AG09309 (cell line): ENCODE results near the gene PRTFDC1.

Experiments
- DNase-seq: peaks from one replicate; pipeline ENCODE4 v3.0.0-alpha.2; 2010; ENCODE audit warnings: low read depth
- H3K4me3 ChIP-seq: 2 replicates; pipeline ENCODE4 v1.5.1; 2011; ENCODE audit warnings: mild to moderate bottlenecking, low read depth, low read length, moderate library complexity; ENCODE audit not compliant: control insufficient read depth
- TF ChIP-seq, protein P1 (sequence below): IDR thresholded peaks from 2 replicates; pipeline ENCODE4 v1.5.1; 2011; ENCODE audit warnings: mild to moderate bottlenecking, low read depth, low read length, inconsistent platforms; ENCODE audit not compliant: insufficient read depth, control insufficient read depth; ENCODE audit errors: missing control alignments

Gene PRTFDC1

DNA sequence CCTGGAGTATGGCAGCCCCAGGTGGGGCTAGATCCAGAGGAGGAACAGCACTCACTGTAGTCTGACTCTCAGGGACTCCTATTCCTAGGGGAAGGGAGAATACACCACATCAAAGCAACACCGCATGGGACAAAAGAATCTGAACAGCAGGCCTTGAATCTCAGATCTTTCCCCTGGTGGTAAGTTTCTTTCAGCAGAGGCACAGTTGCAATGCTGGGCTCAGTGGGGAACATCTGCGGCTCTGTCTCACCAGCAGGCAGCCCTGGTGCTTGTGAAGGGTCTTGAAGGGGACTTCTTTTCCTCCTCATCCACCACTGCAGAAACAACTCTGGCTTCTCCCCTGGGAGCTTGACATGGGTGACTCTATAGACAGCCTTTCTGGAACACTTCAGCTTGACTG, 117.5 kb downstream of the PRTFDC1 start:
- TF ChIP-seq, protein P1, sequence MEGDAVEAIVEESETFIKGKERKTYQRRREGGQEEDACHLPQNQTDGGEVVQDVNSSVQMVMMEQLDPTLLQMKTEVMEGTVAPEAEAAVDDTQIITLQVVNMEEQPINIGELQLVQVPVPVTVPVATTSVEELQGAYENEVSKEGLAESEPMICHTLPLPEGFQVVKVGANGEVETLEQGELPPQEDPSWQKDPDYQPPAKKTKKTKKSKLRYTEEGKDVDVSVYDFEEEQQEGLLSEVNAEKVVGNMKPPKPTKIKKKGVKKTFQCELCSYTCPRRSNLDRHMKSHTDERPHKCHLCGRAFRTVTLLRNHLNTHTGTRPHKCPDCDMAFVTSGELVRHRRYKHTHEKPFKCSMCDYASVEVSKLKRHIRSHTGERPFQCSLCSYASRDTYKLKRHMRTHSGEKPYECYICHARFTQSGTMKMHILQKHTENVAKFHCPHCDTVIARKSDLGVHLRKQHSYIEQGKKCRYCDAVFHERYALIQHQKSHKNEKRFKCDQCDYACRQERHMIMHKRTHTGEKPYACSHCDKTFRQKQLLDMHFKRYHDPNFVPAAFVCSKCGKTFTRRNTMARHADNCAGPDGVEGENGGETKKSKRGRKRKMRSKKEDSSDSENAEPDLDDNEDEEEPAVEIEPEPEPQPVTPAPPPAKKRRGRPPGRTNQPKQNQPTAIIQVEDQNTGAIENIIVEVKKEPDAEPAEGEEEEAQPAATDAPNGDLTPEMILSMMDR, result no peak
- no peak overlapping the region for H3K4me3 ChIP-seq
- no peak for DNase-seq

DNA sequence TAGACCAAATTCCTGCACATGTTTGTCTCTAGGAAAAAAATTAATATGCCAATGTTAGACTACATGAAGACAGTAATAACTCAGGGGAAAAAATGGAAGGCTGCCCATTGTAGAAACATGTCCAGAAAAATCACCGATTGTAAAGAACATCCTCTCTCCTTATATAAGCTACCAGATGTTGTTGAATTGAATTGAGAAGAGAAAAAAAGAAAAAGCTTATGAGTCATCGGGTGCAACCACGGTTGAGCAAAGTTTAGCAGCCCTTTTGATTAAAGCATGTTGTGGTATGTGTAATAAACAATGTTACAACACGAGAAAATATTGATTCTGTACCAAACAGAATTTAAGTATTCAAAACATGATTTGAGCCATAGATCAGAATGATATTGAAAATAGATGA, 126.4 kb downstream of the PRTFDC1 start:
- TF ChIP-seq, protein P1, result no peak
- no peak overlapping the region for H3K4me3 ChIP-seq
- DNase-seq, result peak; percentile 44

DNA sequence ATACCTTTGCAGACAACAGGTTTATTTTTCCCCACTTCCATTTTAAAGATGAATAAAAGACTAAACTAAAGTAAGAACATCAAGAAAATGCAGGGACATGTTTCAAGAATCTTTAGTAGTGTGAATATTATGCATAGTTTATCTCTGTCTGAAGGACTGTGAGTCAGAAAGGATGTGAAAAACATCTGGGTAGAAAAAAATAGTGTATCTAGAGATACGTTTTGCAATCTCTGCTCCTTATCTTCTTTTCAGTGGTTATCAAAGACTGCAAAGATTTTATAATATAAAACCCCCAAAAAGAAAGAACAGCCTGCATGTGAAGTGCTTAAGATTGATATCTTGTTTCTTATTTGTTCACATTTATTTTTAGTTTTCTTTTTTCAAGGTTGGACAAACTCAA, 126.9 kb downstream of the PRTFDC1 start:
- no peak overlapping the region for H3K4me3 ChIP-seq
- TF ChIP-seq, protein P1, result no peak
- peak; percentile 14 for DNase-seq

DNA sequence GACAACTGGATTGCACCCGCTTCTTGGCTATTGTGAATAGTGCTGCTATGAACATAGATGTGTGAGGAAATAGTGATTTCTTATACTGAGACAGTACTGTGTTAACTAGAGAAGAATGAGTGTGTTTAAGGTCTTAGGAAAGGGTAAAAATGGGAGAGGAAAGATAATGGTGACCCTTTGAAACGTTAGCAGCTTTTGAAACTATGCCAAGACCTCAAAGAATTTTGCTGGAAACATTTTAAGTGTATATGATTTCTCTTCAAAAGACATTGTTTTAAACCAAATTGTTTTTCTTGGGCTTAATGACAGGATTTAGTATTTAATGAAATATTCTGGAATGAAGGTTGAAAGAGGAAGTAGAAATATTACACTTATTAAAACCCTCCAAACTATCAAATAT, 127.9 kb downstream of the PRTFDC1 start:
- H3K4me3 ChIP-seq, result no peak overlapping the region
- TF ChIP-seq, protein P1, result no peak
- DNase-seq, result no peak

DNA sequence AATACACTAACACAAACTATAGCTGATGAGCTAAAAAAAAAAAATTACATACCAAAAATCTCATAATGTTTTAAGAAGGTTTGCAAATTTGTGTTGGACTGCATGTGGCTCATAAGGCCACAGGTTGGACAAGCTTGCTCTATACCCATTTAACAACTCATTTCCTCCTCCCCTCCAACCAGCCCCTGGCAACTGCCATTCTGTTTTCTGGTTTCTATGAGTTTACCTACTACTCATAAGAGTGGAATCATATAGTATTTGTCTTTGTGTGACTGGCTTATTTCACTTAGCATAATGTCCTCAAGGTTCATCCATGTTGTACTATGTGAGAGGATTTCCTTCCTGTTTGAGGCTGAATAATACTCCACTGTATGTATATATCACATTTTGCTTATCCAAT, 128.3 kb downstream of the PRTFDC1 start:
- TF ChIP-seq, protein P1, result no peak
- no peak overlapping the region for H3K4me3 ChIP-seq
- DNase-seq, result no peak

DNA sequence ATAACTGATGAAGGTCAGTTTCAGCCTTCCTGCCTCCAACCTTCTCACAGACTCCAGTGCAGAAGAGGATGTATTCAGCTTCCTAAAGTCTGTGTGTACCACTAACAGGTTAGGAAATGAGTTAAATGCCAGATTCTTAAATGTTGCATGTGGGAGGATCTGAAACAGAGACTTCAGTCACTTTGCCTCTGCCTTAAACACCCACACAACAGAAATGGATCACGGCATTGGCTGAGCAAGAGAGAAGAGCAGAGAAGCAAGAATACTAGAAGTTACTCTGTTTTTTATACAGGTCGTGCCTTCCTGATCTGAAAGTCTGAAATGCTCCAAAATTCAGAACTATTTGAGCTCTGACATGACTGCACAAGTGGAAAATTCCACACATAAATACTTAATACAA, 129.8 kb downstream of the PRTFDC1 start:
- no peak overlapping the region for H3K4me3 ChIP-seq
- no peak for DNase-seq
- TF ChIP-seq, protein P1, result no peak

DNA sequence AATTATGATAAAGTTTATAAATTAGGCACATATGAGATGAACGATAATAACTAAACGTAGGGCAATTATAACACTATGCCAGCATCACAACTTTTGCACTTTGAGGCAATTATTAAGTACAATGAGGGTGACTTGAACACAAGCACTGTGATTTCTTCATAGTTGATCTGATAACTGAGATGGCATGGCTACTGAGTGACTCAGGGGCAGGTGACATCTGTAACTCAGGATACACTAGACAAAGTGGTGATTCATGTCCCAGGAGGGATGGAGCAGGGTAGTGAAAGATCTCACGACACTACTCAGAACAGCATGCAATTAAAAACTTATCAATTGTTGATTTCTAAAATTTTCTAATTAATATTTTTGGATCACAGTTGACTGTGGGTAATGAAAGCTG, 130.4 kb downstream of the PRTFDC1 start:
- TF ChIP-seq, protein P1, result no peak
- DNase-seq, result no peak

More for the DNA sequence above, 130.4 kb downstream of the PRTFDC1 start:
- H3K4me3 ChIP-seq, result no peak overlapping the region
